Astrocyte (in vitro differentiated cells and primary cell): ENCODE data around the gene AKAP12. TPM values are rescaled to one million over a fixed set of nuclear protein-coding genes. Genes with fewer than 3 reads are reported as not detected.
"Not testable (repeated sequence)": the region's sequence is repeated elsewhere in the genome, so short reads cannot be mapped to it uniquely, and the experiment has no call there.

Source experiments
- DNase-seq: peaks from one replicate; pipeline ENCODE4 v3.0.0-alpha.2; 2010; ENCODE audit warnings: low read depth
- FAIRE-seq: peaks from 2 replicates; lab custom pipeline; 2011; peaks lifted over from hg19 to GRCh38; lab: Jason Lieb, UNC
- H2AFZ ChIP-seq: 2 replicates; pipeline ENCODE4 v1.6.0; 2012; ENCODE audit warnings: low read depth, low read length, inconsistent platforms
- H3K27ac ChIP-seq: 2 replicates; pipeline ENCODE4 v1.5.1; 2011; ENCODE audit warnings: low read depth, low read length, inconsistent platforms
- H3K27me3 ChIP-seq: 2 replicates; pipeline ENCODE4 v1.6.0; 2011; ENCODE audit warnings: low read length, inconsistent platforms; ENCODE audit not compliant: insufficient read depth
- H3K36me3 ChIP-seq: 2 replicates; pipeline ENCODE4 v1.5.1; 2011; ENCODE audit warnings: low read length, inconsistent platforms; ENCODE audit not compliant: insufficient read depth
- H3K4me1 ChIP-seq: 2 replicates; pipeline ENCODE4 v1.5.1; 2011; ENCODE audit warnings: low read length, inconsistent platforms; ENCODE audit not compliant: insufficient read depth
- H3K4me2 ChIP-seq: 2 replicates; pipeline ENCODE4 v1.6.0; 2012; ENCODE audit warnings: low read length, inconsistent platforms
- H3K4me3 ChIP-seq: 2 replicates; pipeline ENCODE4 v1.5.1; 2011; ENCODE audit warnings: low read depth, mild to moderate bottlenecking, low read length, inconsistent platforms; ENCODE audit not compliant: insufficient read depth
- H3K79me2 ChIP-seq: 2 replicates; pipeline ENCODE4 v1.6.0; 2012; ENCODE audit warnings: mild to moderate bottlenecking, low read length, inconsistent platforms; ENCODE audit not compliant: insufficient read depth
- H3K9ac ChIP-seq: 2 replicates; pipeline ENCODE4 v1.6.0; 2012; ENCODE audit warnings: mild to moderate bottlenecking, low read length, inconsistent platforms
- H3K9me3 ChIP-seq: 2 replicates; pipeline ENCODE4 v1.5.1; 2012; ENCODE audit warnings: low read depth, mild to moderate bottlenecking, low read length, inconsistent platforms; ENCODE audit not compliant: insufficient read depth
- H4K20me1 ChIP-seq: 2 replicates; pipeline ENCODE4 v1.6.0; 2012; ENCODE audit warnings: low read length, inconsistent platforms; ENCODE audit not compliant: insufficient read depth
- H3K27ac Mint-ChIP-seq: one replicate; pipeline ENCODE4 v1.8.0; 2021; ENCODE audit warnings: mild to moderate bottlenecking, mixed read lengths; ENCODE audit not compliant: unreplicated experiment
- H3K27me3 Mint-ChIP-seq: one replicate; pipeline ENCODE4 v1.8.0; 2021; ENCODE audit warnings: low read depth, mixed read lengths; ENCODE audit not compliant: unreplicated experiment
- H3K36me3 Mint-ChIP-seq: one replicate; pipeline ENCODE4 v1.8.0; 2021; ENCODE audit warnings: low read depth, mixed read lengths; ENCODE audit not compliant: unreplicated experiment
- H3K4me1 Mint-ChIP-seq: one replicate; pipeline ENCODE4 v1.8.0; 2021; ENCODE audit warnings: low read depth, mixed read lengths; ENCODE audit not compliant: unreplicated experiment
- H3K4me3 Mint-ChIP-seq: one replicate; pipeline ENCODE4 v1.8.0; 2021; ENCODE audit warnings: mild to moderate bottlenecking, moderate library complexity, mixed read lengths; ENCODE audit not compliant: unreplicated experiment
- H3K9me3 Mint-ChIP-seq: one replicate; pipeline ENCODE4 v1.8.0; 2021; ENCODE audit warnings: mild to moderate bottlenecking, mixed read lengths; ENCODE audit not compliant: unreplicated experiment
- EZH2 ChIP-seq: IDR thresholded peaks from 2 replicates; pipeline ENCODE4 v1.6.1; 2012; ENCODE audit warnings: mild to moderate bottlenecking, low read length, inconsistent platforms; ENCODE audit not compliant: insufficient read depth
- total RNA-seq: library from RNA; stranded (reverse); gene quantifications from 2 replicates; pipeline ENCODE4 v1.2.1, GENCODE V29; 2021
- TF ChIP-seq, protein P1 (sequence below): IDR thresholded peaks from 2 replicates; pipeline ENCODE4 v1.5.1; 2011; ENCODE audit warnings: low read depth, mild to moderate bottlenecking, inconsistent platforms, low read length, moderate library complexity; ENCODE audit not compliant: insufficient read depth

The AKAP12 gene
- total RNA-seq, 1 donor from 2014 or later: 115 TPM

DNA sequence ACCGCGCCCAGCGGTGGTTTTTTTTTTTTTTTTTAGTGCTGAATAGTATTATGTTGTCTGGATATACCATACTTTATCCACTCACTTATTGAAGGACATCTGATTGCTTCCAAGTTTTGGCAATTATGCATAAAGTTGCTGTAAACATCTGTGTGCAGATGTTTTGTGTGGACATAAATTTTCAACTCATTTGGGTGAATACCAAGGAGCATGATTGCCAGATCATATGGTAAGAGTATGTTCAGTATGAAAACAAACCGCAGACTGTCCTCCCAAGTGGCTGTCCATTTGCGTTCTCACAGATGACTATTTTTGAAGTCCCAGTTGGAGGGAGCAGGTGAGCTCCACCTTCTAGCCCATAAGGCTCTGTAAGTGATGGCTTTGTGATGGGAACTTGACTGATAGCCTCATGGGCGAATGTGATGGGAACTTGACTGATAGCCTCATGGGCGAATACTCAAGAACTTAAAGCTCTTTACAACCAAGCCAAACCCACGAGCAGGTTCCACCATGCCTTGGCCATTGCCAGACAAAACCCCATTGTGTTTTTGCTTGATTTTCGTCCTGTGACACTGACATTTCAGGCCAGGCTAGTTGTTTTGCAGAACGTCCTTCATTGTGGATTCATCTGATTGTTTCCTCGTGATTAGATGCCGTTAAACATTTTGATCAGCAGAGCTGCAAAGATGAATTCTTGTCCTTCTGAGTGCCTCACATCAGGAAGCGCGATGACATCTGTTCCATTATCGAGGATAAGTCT is 100.6 kb downstream of the AKAP12 start:
- DNase-seq (no peak), FAIRE-seq (no peak)
- no peak overlapping the region for H3K9ac ChIP-seq
- no peaks in the 10 kb centered on the region for H3K27me3 Mint-ChIP-seq
- TF ChIP-seq EZH2: no peak
- TF ChIP-seq, protein P1, sequence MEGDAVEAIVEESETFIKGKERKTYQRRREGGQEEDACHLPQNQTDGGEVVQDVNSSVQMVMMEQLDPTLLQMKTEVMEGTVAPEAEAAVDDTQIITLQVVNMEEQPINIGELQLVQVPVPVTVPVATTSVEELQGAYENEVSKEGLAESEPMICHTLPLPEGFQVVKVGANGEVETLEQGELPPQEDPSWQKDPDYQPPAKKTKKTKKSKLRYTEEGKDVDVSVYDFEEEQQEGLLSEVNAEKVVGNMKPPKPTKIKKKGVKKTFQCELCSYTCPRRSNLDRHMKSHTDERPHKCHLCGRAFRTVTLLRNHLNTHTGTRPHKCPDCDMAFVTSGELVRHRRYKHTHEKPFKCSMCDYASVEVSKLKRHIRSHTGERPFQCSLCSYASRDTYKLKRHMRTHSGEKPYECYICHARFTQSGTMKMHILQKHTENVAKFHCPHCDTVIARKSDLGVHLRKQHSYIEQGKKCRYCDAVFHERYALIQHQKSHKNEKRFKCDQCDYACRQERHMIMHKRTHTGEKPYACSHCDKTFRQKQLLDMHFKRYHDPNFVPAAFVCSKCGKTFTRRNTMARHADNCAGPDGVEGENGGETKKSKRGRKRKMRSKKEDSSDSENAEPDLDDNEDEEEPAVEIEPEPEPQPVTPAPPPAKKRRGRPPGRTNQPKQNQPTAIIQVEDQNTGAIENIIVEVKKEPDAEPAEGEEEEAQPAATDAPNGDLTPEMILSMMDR: no peak
- no peaks in the 10 kb centered on the region for H3K4me1 Mint-ChIP-seq
- no peaks in the 10 kb centered on the region for H3K9me3 ChIP-seq
- H3K36me3 Mint-ChIP-seq: no peaks in the 10 kb centered on the region
- H3K4me3 Mint-ChIP-seq: no peak overlapping the region
- no peak overlapping the region for H3K27ac ChIP-seq
- no peak overlapping the region for H2AFZ ChIP-seq
- H4K20me1 ChIP-seq: peaks cover 64% of the 10 kb centered on the region
- peaks cover 99% of the 10 kb centered on the region for H3K79me2 ChIP-seq
- no peaks in the 10 kb centered on the region for H3K27me3 ChIP-seq
- no peaks in the 10 kb centered on the region for H3K4me1 ChIP-seq
- H3K4me2 ChIP-seq: no peak overlapping the region
- no peak overlapping the region for H3K4me3 ChIP-seq
- peaks cover 23% of the 10 kb centered on the region for H3K36me3 ChIP-seq
- peaks cover 1% of the 10 kb centered on the region for H3K9me3 Mint-ChIP-seq
- no peak overlapping the region for H3K27ac Mint-ChIP-seq

DNA sequence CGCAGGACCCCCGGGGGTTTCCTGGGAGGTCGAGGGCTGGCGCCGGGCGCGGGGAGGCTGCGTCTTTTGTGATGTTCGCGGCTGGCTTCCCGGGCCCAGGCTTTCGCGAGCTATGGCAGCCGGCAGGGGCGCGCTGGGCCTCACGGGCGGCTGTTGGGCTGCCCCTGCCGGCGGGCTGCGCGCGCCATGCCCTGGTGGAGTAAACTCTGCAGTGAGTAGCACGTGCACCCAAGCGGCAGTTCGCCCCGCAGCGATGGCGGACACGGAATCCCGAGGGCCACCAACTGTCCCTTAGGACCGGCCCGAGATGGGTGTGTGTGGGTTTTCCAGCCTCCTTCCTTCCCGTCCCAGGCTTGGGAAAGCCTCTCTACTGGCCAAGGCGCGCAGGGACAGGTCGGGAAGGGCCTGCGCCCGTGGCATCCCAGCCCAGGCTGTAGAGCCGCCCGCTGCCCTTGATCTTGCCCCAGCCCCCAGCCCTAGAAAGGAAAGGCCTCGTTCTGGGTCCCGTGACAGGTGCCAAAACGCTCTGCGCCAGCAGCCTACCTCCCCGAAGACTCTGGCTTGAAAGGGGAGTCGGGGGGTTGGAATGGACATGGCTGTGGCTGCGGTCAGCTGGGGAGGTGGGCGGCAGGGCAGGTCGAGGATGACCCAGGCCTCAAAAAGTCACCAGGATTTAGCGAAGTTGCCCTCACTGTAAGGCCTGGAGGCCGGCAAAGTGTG is 101.9 kb downstream of the AKAP12 start:
- no peak overlapping the region for H3K4me2 ChIP-seq
- Mint-ChIP-seq H3K27me3 (no peaks in the 10 kb centered on the region), H3K4me3 (no peak overlapping the region), H3K4me1 (no peaks in the 10 kb centered on the region), H3K9me3 (peaks cover 1% of the 10 kb centered on the region), H3K27ac (no peak overlapping the region), H3K36me3 (no peaks in the 10 kb centered on the region)
- H3K27ac ChIP-seq: no peak overlapping the region
- no peak for DNase-seq
- peaks cover 99% of the 10 kb centered on the region for H3K79me2 ChIP-seq
- no peaks in the 10 kb centered on the region for H3K4me1 ChIP-seq
- peaks cover 16% of the 10 kb centered on the region for H3K36me3 ChIP-seq
- H3K9ac ChIP-seq: no peak overlapping the region
- H2AFZ ChIP-seq: no peak overlapping the region
- no peaks in the 10 kb centered on the region for H3K27me3 ChIP-seq
- FAIRE-seq: no peak
- TF ChIP-seq, protein P1: no peak
- no peak for TF ChIP-seq EZH2
- H4K20me1 ChIP-seq: peaks cover 65% of the 10 kb centered on the region
- no peak overlapping the region for H3K4me3 ChIP-seq
- H3K9me3 ChIP-seq: no peaks in the 10 kb centered on the region

GRCh38 chr6:151342750-151343149 is 103.0 kb downstream of the AKAP12 start:
- H3K4me1 Mint-ChIP-seq, H3K4me3 ChIP-seq, H3K27ac ChIP-seq, H3K4me2 ChIP-seq, H3K9ac ChIP-seq, DNase-seq, H3K9me3 ChIP-seq, FAIRE-seq, H2AFZ ChIP-seq, H3K4me3 Mint-ChIP-seq, H3K36me3 Mint-ChIP-seq, H3K9me3 Mint-ChIP-seq, H3K27me3 ChIP-seq, H3K27me3 Mint-ChIP-seq, H3K27ac Mint-ChIP-seq, H3K4me1 ChIP-seq: not testable (repeated sequence)
- Histone ChIP-seq H3K79me2 (peaks cover 99% of the 10 kb centered on the region), H4K20me1 (peaks cover 73% of the 10 kb centered on the region), H3K36me3 (peaks cover 19% of the 10 kb centered on the region)
